Measurements from ENCODE around the gene UTS2R.

GRCh38 chr17:82343560-82343959 is 28.0 kb upstream of the UTS2R start:
- TF ChIP-seq POLR2AphosphoS5 (IDR thresholded peaks at IDR 0.05): no peak
- no peak for TF ChIP-seq CTCF (IDR thresholded peaks at IDR 0.05)
- no peak for TF ChIP-seq POLR2A (IDR thresholded peaks at IDR 0.05)

All from stomach (tissue), 4 donors.